ENCODE data around the gene SPO11. TPM values are rescaled to one million over a fixed set of nuclear protein-coding genes. Genes with fewer than 3 reads are reported as not detected.

The SPO11 gene
- polyA plus RNA-seq, 1 donor from 2014 or later = not detected

GRCh38 chr20:57301026-57301425 lies 28.6 kb upstream of the SPO11 start:
- no peak overlapping the region for H3K9ac ChIP-seq (ENCODE audit: low read length)
- no peak for TF ChIP-seq EZH2 (IDR thresholded peaks at IDR 0.05; ENCODE audit: borderline replicate concordance, insufficient read depth, low read length, poor library complexity, severe bottlenecking)
- no peak for TF ChIP-seq MXI1 (conservative IDR thresholded peaks at IDR 0.05; ENCODE audit: poor library complexity, severe bottlenecking)
- no peak for TF ChIP-seq TAF1 (IDR thresholded peaks at IDR 0.05; ENCODE audit: low read depth)
- TF ChIP-seq RAD21 (conservative IDR thresholded peaks at IDR 0.05) = no peak
- no peak for TF ChIP-seq CTCF (IDR thresholded peaks at IDR 0.05; ENCODE audit: poor library complexity, severe bottlenecking)
- no peak for TF ChIP-seq EP300 (conservative IDR thresholded peaks at IDR 0.05; ENCODE audit: poor library complexity, severe bottlenecking)
- no peak for TF ChIP-seq REST (IDR thresholded peaks at IDR 0.05; ENCODE audit: borderline replicate concordance)
- TF ChIP-seq SMC3 (conservative IDR thresholded peaks at IDR 0.05; ENCODE audit: poor library complexity) = no peak
- TF ChIP-seq POLR2AphosphoS5 (IDR thresholded peaks at IDR 0.05) = no peak

GRCh38 chr20:57306747-57307146 lies 22.9 kb upstream of the SPO11 start:
- Histone ChIP-seq H3K36me3 (ENCODE audit: insufficient read depth, low read length) (no peaks in the 10 kb centered on the region), H3F3A (ENCODE audit: insufficient read depth, low read length, poor library complexity, severe bottlenecking) (no peaks in the 10 kb centered on the region), H3K9me2 (ENCODE audit: insufficient read depth, low read length) (no peaks in the 10 kb centered on the region), H2AFZ (ENCODE audit: low read depth, low read length) (no peak overlapping the region), H3K27me3 (ENCODE audit: insufficient read depth, low read depth, low read length) (no peaks in the 10 kb centered on the region), H3K27ac (ENCODE audit: low read length) (no peak overlapping the region), H3K9me3 (ENCODE audit: low read length) (no peaks in the 10 kb centered on the region), H3K9ac (ENCODE audit: low read length) (no peak overlapping the region), H4K20me1 (ENCODE audit: insufficient read depth) (no peaks in the 10 kb centered on the region), H3K79me2 (replicated peaks; ENCODE audit: insufficient read depth, low read length) (no peaks in the 10 kb centered on the region), H3K4me2 (ENCODE audit: low read length) (no peak overlapping the region), H3K4me3 (ENCODE audit: low read length) (no peak overlapping the region)
- TF ChIP-seq EP300 (conservative IDR thresholded peaks at IDR 0.05; ENCODE audit: poor library complexity, severe bottlenecking) = no peak
- TF ChIP-seq SMC3 (conservative IDR thresholded peaks at IDR 0.05; ENCODE audit: poor library complexity) = no peak
- TF ChIP-seq MXI1 (conservative IDR thresholded peaks at IDR 0.05; ENCODE audit: poor library complexity, severe bottlenecking) = no peak
- TF ChIP-seq CTCF (IDR thresholded peaks at IDR 0.05; ENCODE audit: poor library complexity, severe bottlenecking) = no peak
- TF ChIP-seq EZH2 (IDR thresholded peaks at IDR 0.05; ENCODE audit: borderline replicate concordance, insufficient read depth, low read length, poor library complexity, severe bottlenecking) = no peak
- no peak for TF ChIP-seq RAD21 (conservative IDR thresholded peaks at IDR 0.05)
- no peak for TF ChIP-seq TAF1 (IDR thresholded peaks at IDR 0.05; ENCODE audit: low read depth)

More at GRCh38 chr20:57301026-57301425, 28.6 kb upstream of the SPO11 start:
- no peaks in the 10 kb centered on the region for H3K79me2 ChIP-seq (replicated peaks; ENCODE audit: insufficient read depth, low read length)
- H4K20me1 ChIP-seq (ENCODE audit: insufficient read depth) = no peaks in the 10 kb centered on the region
- no peak overlapping the region for H3K4me3 ChIP-seq (ENCODE audit: low read length)
- H3F3A ChIP-seq (ENCODE audit: insufficient read depth, low read length, poor library complexity, severe bottlenecking) = no peaks in the 10 kb centered on the region
- no peaks in the 10 kb centered on the region for H3K27me3 ChIP-seq (ENCODE audit: insufficient read depth, low read depth, low read length)
- no peak overlapping the region for H3K4me2 ChIP-seq (ENCODE audit: low read length)
- H2AFZ ChIP-seq (ENCODE audit: low read depth, low read length) = no peak overlapping the region
- no peak overlapping the region for H3K27ac ChIP-seq (ENCODE audit: low read length)
- no peaks in the 10 kb centered on the region for H3K9me2 ChIP-seq (ENCODE audit: insufficient read depth, low read length)
- H3K9me3 ChIP-seq (ENCODE audit: low read length) = no peaks in the 10 kb centered on the region
- H3K36me3 ChIP-seq (ENCODE audit: insufficient read depth, low read length) = no peaks in the 10 kb centered on the region
